CD4-positive, alpha-beta T cell treated with Interleukin-1 beta for 1 hour (primary cell): Measurements from ENCODE around the gene IER5L.

ENCODE experiments used
- DNase-seq, 2 donors: peaks; one replicate each; pipeline ENCODE4 v3.0.0-alpha.2; 2020 to 2022

The IER5L gene

GRCh38 chr9:129160712-129161533 lies 17.1 kb downstream of the IER5L start:
- DNase-seq, result no peak

GRCh38 chr9:129156163-129156562 lies 21.9 kb downstream of the IER5L start:
- DNase-seq, result no peak

- no peak for DNase-seq
Measured at GRCh38 chr9:129154866-129155477, 23.1 kb downstream of the IER5L start.

GRCh38 chr9:129151469-129151868 lies 26.6 kb downstream of the IER5L start:
- DNase-seq, result no peak

GRCh38 chr9:129150672-129151211 lies 27.3 kb downstream of the IER5L start:
- no peak for DNase-seq

GRCh38 chr9:129150122-129150521 lies 27.9 kb downstream of the IER5L start:
- DNase-seq, result no peak

GRCh38 chr9:129149442-129149841 lies 28.6 kb downstream of the IER5L start:
- no peak for DNase-seq

GRCh38 chr9:129148463-129149204 lies 29.4 kb downstream of the IER5L start:
- DNase-seq, result no peak

- no peak for DNase-seq
Measured at GRCh38 chr9:129146441-129146941, 31.6 kb downstream of the IER5L start.

- no peak for DNase-seq
Measured at GRCh38 chr9:129145841-129146292, 32.2 kb downstream of the IER5L start.

- no peak for DNase-seq
Measured at GRCh38 chr9:129145316-129145715, 32.7 kb downstream of the IER5L start.

- DNase-seq, result peak; percentile 70 to 74
Measured at GRCh38 chr9:129143031-129143927, 34.8 kb downstream of the IER5L start.

- DNase-seq, result no peak
Measured at GRCh38 chr9:129142138-129142935, 35.7 kb downstream of the IER5L start.

- peak; percentile 29 to 65 for DNase-seq
Measured at GRCh38 chr9:129141066-129142041, 36.7 kb downstream of the IER5L start.

- peak in 1 of 2 donors; percentile 16 for DNase-seq
Measured at GRCh38 chr9:129140397-129141065, 37.5 kb downstream of the IER5L start.

GRCh38 chr9:129139993-129140396 lies 38.1 kb downstream of the IER5L start:
- DNase-seq, result peak; percentile 81 to 90

GRCh38 chr9:129139233-129139992 lies 38.6 kb downstream of the IER5L start:
- DNase-seq, result peak; percentile 79 to 85

- no peak for DNase-seq
Measured at GRCh38 chr9:129138476-129139232, 39.4 kb downstream of the IER5L start.
